ENCODE data around the gene RPS15. TPM values are rescaled to one million over a fixed set of nuclear protein-coding genes. Genes with fewer than 3 reads are reported as not detected.

Gene RPS15
- total and polyA plus RNA-seq, 2 donors (not counting 3 experiments of a cell fraction or from before 2014, with no cell fraction given): 1,260 to 3,270 TPM

DNA sequence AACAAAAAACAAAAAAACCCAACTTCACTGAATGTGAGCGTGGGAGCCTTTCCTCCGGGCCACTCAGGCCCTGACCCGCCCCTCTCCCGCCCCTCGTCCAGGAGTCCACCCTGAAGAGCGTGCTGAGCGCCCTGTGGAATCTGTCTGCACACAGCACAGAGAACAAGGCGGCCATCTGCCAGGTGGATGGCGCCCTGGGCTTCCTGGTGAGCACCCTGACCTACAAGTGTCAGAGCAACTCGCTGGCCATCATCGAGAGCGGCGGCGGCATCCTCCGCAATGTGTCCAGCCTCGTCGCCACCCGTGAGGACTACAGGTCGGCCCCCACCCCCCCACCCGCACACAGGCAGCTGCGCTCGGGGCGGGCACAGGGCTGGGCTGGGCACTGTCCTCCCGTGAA lies 23.7 kb downstream of the RPS15 start:
- FAIRE-seq: no peak
- Histone ChIP-seq H3K9me3 (replicated peaks; ENCODE audit: control insufficient read depth, insufficient read depth, low read length) (no peaks in the 10 kb centered on the region), H2AFZ (ENCODE audit: low read depth, low read length) (no peak overlapping the region), H3K4me1 (ENCODE audit: control insufficient read depth, extremely low read depth, insufficient read depth, low read length) (no peaks in the 10 kb centered on the region), H3K36me3 (ENCODE audit: control insufficient read depth in 2 of 2, extremely low read depth in 1 of 2, insufficient read depth in 2 of 2, low read length in 2 of 2) (no peaks in the 10 kb centered on the region), H3K27ac (ENCODE audit: insufficient read depth, low read depth, low read length) (no peak overlapping the region), H3K4me3 (replicated peaks in 1 of 3; ENCODE audit: insufficient read depth in 1 of 3, low read depth in 1 of 3, low read length in 3 of 3) (no peak overlapping the region), H4K20me1 (replicated peaks; ENCODE audit: control insufficient read depth, extremely low read depth, insufficient read depth, low read length) (no peaks in the 10 kb centered on the region), H3K9me1 (replicated peaks; ENCODE audit: control insufficient read depth, extremely low read depth, insufficient read depth, low read length) (no peaks in the 10 kb centered on the region), H3K4me2 (ENCODE audit: insufficient read depth, low read length) (no peak overlapping the region), H3K79me2 (ENCODE audit: control insufficient read depth, insufficient read depth, low read length) (no peaks in the 10 kb centered on the region), H3K27me3 (ENCODE audit: control insufficient read depth in 2 of 2, insufficient read depth in 2 of 2, low read length in 2 of 2) (peaks cover 28 to 34% of the 10 kb centered on the region in 2 experiments), H3K9ac (replicated peaks; ENCODE audit: extremely low read depth, insufficient read depth, low read length) (no peak overlapping the region)
- no TSS peak for BruUV-seq (replicated peaks)
- no peak for TF ChIP-seq EZH2 (IDR thresholded peaks at IDR 0.05; ENCODE audit: borderline replicate concordance, low read depth, low read length, severe bottlenecking)
- no peak for TF ChIP-seq POLR2A (IDR thresholded peaks at IDR 0.05; ENCODE audit: low read depth, low read length)
- no peak for TF ChIP-seq GATA2 (IDR thresholded peaks at IDR 0.05; ENCODE audit: insufficient read depth, insufficient read length, low read depth, low read length)
- TF ChIP-seq FOS (IDR thresholded peaks at IDR 0.05; ENCODE audit: borderline replicate concordance, insufficient read depth, low read length): no peak
- TF ChIP-seq JUN (IDR thresholded peaks at IDR 0.05; ENCODE audit: borderline replicate concordance, insufficient read depth, insufficient read length, low read depth): no peak
- TF ChIP-seq, protein P1, sequence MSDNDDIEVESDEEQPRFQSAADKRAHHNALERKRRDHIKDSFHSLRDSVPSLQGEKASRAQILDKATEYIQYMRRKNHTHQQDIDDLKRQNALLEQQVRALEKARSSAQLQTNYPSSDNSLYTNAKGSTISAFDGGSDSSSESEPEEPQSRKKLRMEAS (IDR thresholded peaks at IDR 0.05; ENCODE audit: insufficient read depth, insufficient read length): no peak
- TF ChIP-seq, protein P2, sequence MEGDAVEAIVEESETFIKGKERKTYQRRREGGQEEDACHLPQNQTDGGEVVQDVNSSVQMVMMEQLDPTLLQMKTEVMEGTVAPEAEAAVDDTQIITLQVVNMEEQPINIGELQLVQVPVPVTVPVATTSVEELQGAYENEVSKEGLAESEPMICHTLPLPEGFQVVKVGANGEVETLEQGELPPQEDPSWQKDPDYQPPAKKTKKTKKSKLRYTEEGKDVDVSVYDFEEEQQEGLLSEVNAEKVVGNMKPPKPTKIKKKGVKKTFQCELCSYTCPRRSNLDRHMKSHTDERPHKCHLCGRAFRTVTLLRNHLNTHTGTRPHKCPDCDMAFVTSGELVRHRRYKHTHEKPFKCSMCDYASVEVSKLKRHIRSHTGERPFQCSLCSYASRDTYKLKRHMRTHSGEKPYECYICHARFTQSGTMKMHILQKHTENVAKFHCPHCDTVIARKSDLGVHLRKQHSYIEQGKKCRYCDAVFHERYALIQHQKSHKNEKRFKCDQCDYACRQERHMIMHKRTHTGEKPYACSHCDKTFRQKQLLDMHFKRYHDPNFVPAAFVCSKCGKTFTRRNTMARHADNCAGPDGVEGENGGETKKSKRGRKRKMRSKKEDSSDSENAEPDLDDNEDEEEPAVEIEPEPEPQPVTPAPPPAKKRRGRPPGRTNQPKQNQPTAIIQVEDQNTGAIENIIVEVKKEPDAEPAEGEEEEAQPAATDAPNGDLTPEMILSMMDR (IDR thresholded peaks at IDR 0.05; ENCODE audit: extremely low read depth in 1 of 2, insufficient read depth in 1 of 2, low read depth in 1 of 2, low read length in 2 of 2): no peak
- TF ChIP-seq MYC (IDR thresholded peaks at IDR 0.05; ENCODE audit: low read depth, low read length): no peak
- TF ChIP-seq POLR2AphosphoS5 (IDR thresholded peaks at IDR 0.05; ENCODE audit: insufficient read depth, low read depth, low read length): no peak
- DNase-seq (ENCODE audit: low read depth, low spot score): no peak
- dilution Hi-C loops (cut with MboI; ENCODE audit: extremely low pct_ligation_motif_present, low sequenced_read_pairs) (no loop called here), intact Hi-C loops (cut with micrococcal nuclease) (no loop called here)
- ChIA-PET CTCF (no interaction called here), POLR2A (interaction anchor here (0.7 kb wide), 1 partner anchor 1015 kb away, joined by 9 read pairs; no protein-coding TSS in a partner anchor)
